ENCODE measurements around the gene TRAPPC3L.

DNA sequence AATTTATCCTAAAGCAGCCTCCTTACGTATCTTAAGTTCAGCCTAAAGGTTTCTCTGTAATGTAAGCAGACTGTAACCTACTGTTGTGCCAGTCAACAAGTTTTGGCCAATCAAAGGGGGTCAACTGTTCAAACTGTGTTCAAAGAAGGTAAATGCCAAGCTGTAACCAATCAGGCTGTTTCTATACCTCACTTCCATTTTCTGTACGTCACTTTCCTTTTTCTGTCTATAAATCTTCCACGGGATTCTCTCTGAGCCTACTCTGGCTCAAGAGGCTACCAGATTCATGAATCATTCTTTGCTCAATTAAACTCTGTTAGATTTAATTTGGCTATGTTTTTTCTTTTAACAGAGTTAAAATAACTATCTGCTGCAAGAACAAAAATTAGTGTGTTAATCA is 89.4 kb downstream of the TRAPPC3L start:
- TF ChIP-seq GATA2 (IDR thresholded peaks at IDR 0.05; ENCODE audit: low read depth, low read length), result no peak
- TF ChIP-seq GATA3 (IDR thresholded peaks at IDR 0.05; ENCODE audit: low read depth, low read length), result no peak

All from SH-SY5Y (cell line).